ENCODE data around the gene TATDN2. TPM values are rescaled to one million over a fixed set of nuclear protein-coding genes. Genes with fewer than 3 reads are reported as not detected.
A peak's percentile ranks its signal among the peaks of the same experiment; 100 is the strongest.

TATDN2 gene
- total RNA-seq, 2 donors from 2014 or later = 40.8 to 49.8 TPM

GRCh38 chr3:10280177-10280529 is 31.9 kb downstream of the TATDN2 start:
- Mint-ChIP-seq H3K36me3 (ENCODE audit: insufficient read depth in 2 of 2) (peaks cover 0 to 10% of the 10 kb centered on the region in 2 donors), H3K27ac (no peak overlapping the region), H3K4me3 (no peak overlapping the region), H3K9me3 (no peaks in the 10 kb centered on the region), H3K27me3 (ENCODE audit: low read depth) (no peaks in the 10 kb centered on the region), H3K4me1 (ENCODE audit: low read depth) (peaks cover 69% of the 10 kb centered on the region)
- no peak for DNase-seq
- ATAC-seq (replicated peaks in 1 of 2) = peak in 1 of 2 donors; percentile 37

GRCh38 chr3:10280571-10280970 is 32.3 kb downstream of the TATDN2 start:
- Mint-ChIP-seq H3K4me3 (no peak overlapping the region), H3K27me3 (ENCODE audit: low read depth) (no peaks in the 10 kb centered on the region), H3K4me1 (ENCODE audit: low read depth) (peaks cover 69% of the 10 kb centered on the region), H3K9me3 (no peaks in the 10 kb centered on the region), H3K36me3 (ENCODE audit: insufficient read depth in 2 of 2) (peaks cover 0 to 8% of the 10 kb centered on the region in 2 donors), H3K27ac (peak overlapping the region; percentile 58)
- DNase-seq (no peak), ATAC-seq (replicated peaks in 1 of 2) (no peak)

- ATAC-seq (replicated peaks in 1 of 2) (no peak), DNase-seq (no peak)
- peak overlapping the region in 1 of 2 donors; percentile 19 for H3K4me3 Mint-ChIP-seq
- H3K4me1 Mint-ChIP-seq (ENCODE audit: low read depth) = peaks cover 67% of the 10 kb centered on the region
- H3K36me3 Mint-ChIP-seq (ENCODE audit: insufficient read depth in 2 of 2) = peaks cover 0 to 6% of the 10 kb centered on the region in 2 donors
- H3K27ac Mint-ChIP-seq = peak overlapping the region; percentile 90
- H3K9me3 Mint-ChIP-seq = no peaks in the 10 kb centered on the region
- no peaks in the 10 kb centered on the region for H3K27me3 Mint-ChIP-seq (ENCODE audit: low read depth)
Measured at GRCh38 chr3:10281951-10282350, 33.7 kb downstream of the TATDN2 start.

GRCh38 chr3:10283638-10284037 is 35.4 kb downstream of the TATDN2 start:
- DNase-seq (no peak), ATAC-seq (replicated peaks in 1 of 2) (no peak)
- Mint-ChIP-seq H3K27ac (peak overlapping the region; percentile 40), H3K4me3 (peak overlapping the region in 1 of 2 donors; percentile 46), H3K4me1 (ENCODE audit: low read depth) (peaks cover 55% of the 10 kb centered on the region), H3K36me3 (ENCODE audit: insufficient read depth in 2 of 2) (peaks cover 0 to 9% of the 10 kb centered on the region in 2 donors), H3K9me3 (no peaks in the 10 kb centered on the region), H3K27me3 (ENCODE audit: low read depth) (no peaks in the 10 kb centered on the region)

GRCh38 chr3:10284496-10284895 is 36.2 kb downstream of the TATDN2 start:
- Mint-ChIP-seq H3K27ac (peak overlapping the region; percentile 40), H3K4me3 (peak overlapping the region; percentile 33 to 46), H3K9me3 (no peaks in the 10 kb centered on the region), H3K4me1 (ENCODE audit: low read depth) (peaks cover 55% of the 10 kb centered on the region), H3K36me3 (ENCODE audit: insufficient read depth in 2 of 2) (peaks cover 0 to 9% of the 10 kb centered on the region in 2 donors), H3K27me3 (ENCODE audit: low read depth) (no peaks in the 10 kb centered on the region)
- peak; percentile 18 to 34 for DNase-seq
- peak; percentile 68 to 73 for ATAC-seq (replicated peaks in 1 of 2)

GRCh38 chr3:10285272-10286132 is 37.2 kb downstream of the TATDN2 start:
- DNase-seq (peak in 1 of 2 donors; percentile 15), ATAC-seq (replicated peaks in 1 of 2) (peak in 1 of 2 donors; percentile 38)
- Mint-ChIP-seq H3K4me1 (ENCODE audit: low read depth) (peaks cover 47% of the 10 kb centered on the region), H3K27me3 (ENCODE audit: low read depth) (no peaks in the 10 kb centered on the region), H3K9me3 (no peaks in the 10 kb centered on the region), H3K4me3 (peak overlapping the region in 1 of 2 donors; percentile 46), H3K36me3 (ENCODE audit: insufficient read depth in 2 of 2) (peaks cover 0 to 7% of the 10 kb centered on the region in 2 donors), H3K27ac (peak overlapping the region; percentile 82)

- ATAC-seq (replicated peaks in 1 of 2) = no peak
Measured at GRCh38 chr3:10286133-10286524, 37.9 kb downstream of the TATDN2 start.

GRCh38 chr3:10286596-10287295 is 38.5 kb downstream of the TATDN2 start:
- H3K4me3 Mint-ChIP-seq = no peak overlapping the region
- no peaks in the 10 kb centered on the region for H3K27me3 Mint-ChIP-seq (ENCODE audit: low read depth)
- peak in 1 of 2 donors; percentile 29 for ATAC-seq (replicated peaks in 1 of 2)
- H3K4me1 Mint-ChIP-seq (ENCODE audit: low read depth) = peaks cover 40% of the 10 kb centered on the region
- peaks cover 0 to 7% of the 10 kb centered on the region in 2 donors for H3K36me3 Mint-ChIP-seq (ENCODE audit: insufficient read depth in 2 of 2)
- H3K27ac Mint-ChIP-seq = peak overlapping the region; percentile 15
- peak in 1 of 2 donors; percentile 26 for DNase-seq
- H3K9me3 Mint-ChIP-seq = no peaks in the 10 kb centered on the region

More at GRCh38 chr3:10286133-10286524, 37.9 kb downstream of the TATDN2 start:
- H3K4me3 Mint-ChIP-seq = no peak overlapping the region
- DNase-seq = no peak
- H3K27me3 Mint-ChIP-seq (ENCODE audit: low read depth) = no peaks in the 10 kb centered on the region
- peak overlapping the region; percentile 15 for H3K27ac Mint-ChIP-seq
- H3K4me1 Mint-ChIP-seq (ENCODE audit: low read depth) = peaks cover 40% of the 10 kb centered on the region
- peaks cover 0 to 7% of the 10 kb centered on the region in 2 donors for H3K36me3 Mint-ChIP-seq (ENCODE audit: insufficient read depth in 2 of 2)
- no peaks in the 10 kb centered on the region for H3K9me3 Mint-ChIP-seq

GRCh38 chr3:10287936-10288574 is 39.8 kb downstream of the TATDN2 start:
- Mint-ChIP-seq H3K27ac (no peak overlapping the region), H3K4me3 (no peak overlapping the region), H3K4me1 (ENCODE audit: low read depth) (peaks cover 45% of the 10 kb centered on the region), H3K27me3 (ENCODE audit: low read depth) (no peaks in the 10 kb centered on the region), H3K36me3 (ENCODE audit: insufficient read depth in 2 of 2) (peaks cover 2 to 5% of the 10 kb centered on the region in 2 donors), H3K9me3 (no peaks in the 10 kb centered on the region)
- ATAC-seq (replicated peaks in 1 of 2) (no peak), DNase-seq (no peak)

- no peaks in the 10 kb centered on the region for H3K27me3 Mint-ChIP-seq (ENCODE audit: low read depth)
- no peak overlapping the region for H3K27ac Mint-ChIP-seq
- peaks cover 41% of the 10 kb centered on the region for H3K4me1 Mint-ChIP-seq (ENCODE audit: low read depth)
- DNase-seq (no peak), ATAC-seq (replicated peaks in 1 of 2) (no peak)
- no peaks in the 10 kb centered on the region for H3K9me3 Mint-ChIP-seq
- peaks cover 2 to 5% of the 10 kb centered on the region in 2 donors for H3K36me3 Mint-ChIP-seq (ENCODE audit: insufficient read depth in 2 of 2)
- no peak overlapping the region for H3K4me3 Mint-ChIP-seq
Measured at GRCh38 chr3:10288575-10288960, 40.3 kb downstream of the TATDN2 start.

GRCh38 chr3:10289077-10289476 is 40.8 kb downstream of the TATDN2 start:
- no peak overlapping the region for H3K4me3 Mint-ChIP-seq
- DNase-seq (no peak), ATAC-seq (replicated peaks in 1 of 2) (no peak)
- peaks cover 2 to 5% of the 10 kb centered on the region in 2 donors for H3K36me3 Mint-ChIP-seq (ENCODE audit: insufficient read depth in 2 of 2)
- H3K27me3 Mint-ChIP-seq (ENCODE audit: low read depth) = no peaks in the 10 kb centered on the region
- H3K27ac Mint-ChIP-seq = no peak overlapping the region
- no peaks in the 10 kb centered on the region for H3K9me3 Mint-ChIP-seq
- H3K4me1 Mint-ChIP-seq (ENCODE audit: low read depth) = peaks cover 36% of the 10 kb centered on the region

- ATAC-seq (replicated peaks in 1 of 2) (no peak), DNase-seq (no peak)
- Mint-ChIP-seq H3K9me3 (no peaks in the 10 kb centered on the region), H3K36me3 (ENCODE audit: insufficient read depth in 2 of 2) (peaks cover 2 to 6% of the 10 kb centered on the region in 2 donors), H3K27me3 (ENCODE audit: low read depth) (no peaks in the 10 kb centered on the region), H3K4me1 (ENCODE audit: low read depth) (peaks cover 28% of the 10 kb centered on the region), H3K4me3 (no peak overlapping the region), H3K27ac (no peak overlapping the region)
Measured at GRCh38 chr3:10289787-10290355, 41.6 kb downstream of the TATDN2 start.

Data from activated T-cell treated with anti-CD3 and anti-CD28 coated beads, Interleukin-2, amount 50 U/mL, for 72 hours (primary cell).